Neuronal stem cell (in vitro differentiated cells): ENCODE data around the gene COX5A.

Experiments
- DNase-seq: peaks from one replicate; pipeline ENCODE4 v3.0.0-alpha.2; 2013; ENCODE audit warnings: low spot score
- H2AFZ ChIP-seq: one replicate; pipeline ENCODE4 v1.6.1; 2013; ENCODE audit warnings: mild to moderate bottlenecking, low read length, inconsistent platforms
- H2AK5ac ChIP-seq: 2 replicates; pipeline ENCODE4 v1.6.1; 2013; ENCODE audit warnings: low read depth, mild to moderate bottlenecking, inconsistent platforms, low read length, moderate library complexity, mixed read lengths
- H2BK120ac ChIP-seq: 2 replicates; pipeline ENCODE4 v1.6.1; 2013; ENCODE audit warnings: low read depth, mild to moderate bottlenecking, inconsistent platforms, low read length, moderate library complexity, mixed read lengths
- H2BK12ac ChIP-seq: one replicate; pipeline ENCODE4 v1.6.1; 2013; ENCODE audit warnings: low read length, inconsistent platforms
- H2BK15ac ChIP-seq: 2 replicates; pipeline ENCODE4 v1.6.1; 2013; ENCODE audit warnings: mild to moderate bottlenecking, low read length, inconsistent platforms, mixed read lengths
- H2BK5ac ChIP-seq: one replicate; pipeline ENCODE4 v1.6.1; 2013; ENCODE audit warnings: inconsistent platforms, mild to moderate bottlenecking, low read length, moderate library complexity
- H3K14ac ChIP-seq: one replicate; pipeline ENCODE4 v1.6.1; 2013; ENCODE audit warnings: low read length, inconsistent platforms
- H3K18ac ChIP-seq: 2 replicates; pipeline ENCODE4 v1.6.1; 2013; ENCODE audit warnings: low read length, inconsistent platforms
- H3K23ac ChIP-seq: 2 replicates; pipeline ENCODE4 v1.6.1; 2013; ENCODE audit warnings: low read depth, mild to moderate bottlenecking, mixed read lengths, low read length, inconsistent platforms; ENCODE audit not compliant: poor library complexity
- H3K27ac ChIP-seq: replicated peaks from 3 replicates; pipeline ENCODE4 v1.5.1; 2013; ENCODE audit warnings: low read length, inconsistent platforms
- H3K27me3 ChIP-seq, 3 experiments: 2 replicates each; pipeline ENCODE4 v1.6.1; 2013; ENCODE audit warnings: low read length in 3 of 3, mild to moderate bottlenecking in 2 of 3, inconsistent platforms in 1 of 3, low read depth in 1 of 3, mixed read lengths in 1 of 3, moderate library complexity in 1 of 3; ENCODE audit not compliant: control insufficient read depth in 3 of 3, insufficient read depth in 3 of 3
- H3K36me3 ChIP-seq, 2 donors: replicated peaks in 1 of 2; 2 replicates each; pipeline ENCODE4 v1.6.1; 2013; ENCODE audit warnings: low read length in 2 of 2; ENCODE audit not compliant: control insufficient read depth in 2 of 2, insufficient read depth in 2 of 2
- H3K4ac ChIP-seq: 2 replicates; pipeline ENCODE4 v1.6.1; 2013; ENCODE audit warnings: inconsistent platforms, mild to moderate bottlenecking, low read length, moderate library complexity
- H3K4me1 ChIP-seq, 2 donors: 1 replicate in 1 of 2; 2 replicates in 1 of 2; pipeline ENCODE4 v1.6.1; 2013; ENCODE audit warnings: low read length in 2 of 2, low read depth in 1 of 2; ENCODE audit not compliant: control insufficient read depth in 2 of 2, insufficient read depth in 1 of 2
- H3K4me2 ChIP-seq: one replicate; pipeline ENCODE4 v1.6.1; 2013; ENCODE audit warnings: mild to moderate bottlenecking, low read length, inconsistent platforms; ENCODE audit not compliant: insufficient read depth, poor library complexity, severe bottlenecking
- H3K4me3 ChIP-seq, 2 donors: 2 replicates each; pipeline ENCODE4 v1.5.1; 2013; ENCODE audit warnings: low read length in 2 of 2, mild to moderate bottlenecking in 2 of 2, inconsistent platforms in 1 of 2, moderate library complexity in 1 of 2
- H3K79me1 ChIP-seq: one replicate; pipeline ENCODE4 v1.6.1; 2013; ENCODE audit warnings: low read depth, mild to moderate bottlenecking, inconsistent platforms, low read length, moderate library complexity
- H3K9ac ChIP-seq: one replicate; pipeline ENCODE4 v1.6.1; 2013; ENCODE audit warnings: mild to moderate bottlenecking, low read depth, low read length, inconsistent platforms; ENCODE audit not compliant: poor library complexity
- H3K9me3 ChIP-seq, 2 donors: replicated peaks in 1 of 2; 2 replicates each; pipeline versions ENCODE3 to v1.6.1; 2013; ENCODE audit warnings: low read length in 2 of 2, mild to moderate bottlenecking in 2 of 2, inconsistent platforms in 1 of 2, low read depth in 1 of 2, mixed read lengths in 1 of 2, moderate library complexity in 1 of 2; ENCODE audit not compliant: control insufficient read depth in 2 of 2, insufficient read depth in 1 of 2
- H4K8ac ChIP-seq: one replicate; pipeline ENCODE4 v1.6.1; 2013; ENCODE audit warnings: low read depth, mild to moderate bottlenecking, inconsistent platforms, low read length, moderate library complexity
- H4K91ac ChIP-seq: one replicate; pipeline ENCODE4 v1.6.1; 2013; ENCODE audit warnings: low read length, low read depth, mild to moderate bottlenecking, inconsistent platforms; ENCODE audit not compliant: poor library complexity
- WGBS, 2 donors: extraction: QIAGEN DNeasy Blood & Tissue Kit; methylation state at CpG; one replicate each; pipeline ENCODE4 v1.1.7; 2013; ENCODE audit warnings: missing lambda C conversion rate in 2 of 2, mixed read lengths in 1 of 2; ENCODE audit not compliant: insufficient read length in 2 of 2, insufficient replicate concordance in 1 of 2; ENCODE audit errors: extremely low coverage in 2 of 2; 5-methylcytosine and 5-hydroxymethylcytosine counted together

Gene COX5A

DNA sequence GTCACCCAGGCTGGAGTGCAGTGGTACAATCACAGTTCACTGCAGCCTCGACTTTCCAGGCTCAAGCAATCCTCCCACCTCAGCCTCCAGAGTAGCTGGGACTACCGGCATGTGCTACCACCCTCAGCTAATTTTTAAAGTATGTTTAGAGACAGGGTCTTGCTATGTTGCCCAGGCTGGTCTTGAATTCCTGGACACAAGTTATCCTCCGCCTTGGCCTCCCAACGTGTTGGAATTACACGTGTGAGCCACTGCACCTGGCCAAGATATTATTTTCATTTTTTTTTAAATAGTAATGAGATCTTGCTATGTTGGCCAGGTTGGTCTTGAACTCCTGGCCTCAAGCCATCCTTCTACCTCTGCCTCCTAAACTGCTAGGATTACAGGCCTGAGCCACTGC, 52.4 kb downstream of the COX5A start:
- Histone ChIP-seq H3K4me3 (no peak overlapping the region), H3K4me2 (no peak overlapping the region), H2BK15ac (no peak overlapping the region), H3K36me3 (no peaks in the 10 kb centered on the region), H3K27me3 (no peaks in the 10 kb centered on the region), H3K14ac (no peak overlapping the region), H3K9ac (no peak overlapping the region), H2BK12ac (no peak overlapping the region), H2AK5ac (no peak overlapping the region), H4K91ac (no peak overlapping the region), H2AFZ (no peak overlapping the region), H2BK120ac (no peak overlapping the region), H2BK5ac (no peak overlapping the region), H3K4me1 (peaks cover 7% of the 10 kb centered on the region in 2 donors), H4K8ac (no peak overlapping the region), H3K27ac (no peak overlapping the region), H3K79me1 (no peaks in the 10 kb centered on the region), H3K9me3 (peaks cover 6 to 11% of the 10 kb centered on the region in 2 donors), H3K23ac (no peak overlapping the region), H3K4ac (no peak overlapping the region), H3K18ac (no peak overlapping the region)
- WGBS, 2 donors, result no CpG with 5 or more reads among the region's 5 CpGs
- no peak for DNase-seq

DNA sequence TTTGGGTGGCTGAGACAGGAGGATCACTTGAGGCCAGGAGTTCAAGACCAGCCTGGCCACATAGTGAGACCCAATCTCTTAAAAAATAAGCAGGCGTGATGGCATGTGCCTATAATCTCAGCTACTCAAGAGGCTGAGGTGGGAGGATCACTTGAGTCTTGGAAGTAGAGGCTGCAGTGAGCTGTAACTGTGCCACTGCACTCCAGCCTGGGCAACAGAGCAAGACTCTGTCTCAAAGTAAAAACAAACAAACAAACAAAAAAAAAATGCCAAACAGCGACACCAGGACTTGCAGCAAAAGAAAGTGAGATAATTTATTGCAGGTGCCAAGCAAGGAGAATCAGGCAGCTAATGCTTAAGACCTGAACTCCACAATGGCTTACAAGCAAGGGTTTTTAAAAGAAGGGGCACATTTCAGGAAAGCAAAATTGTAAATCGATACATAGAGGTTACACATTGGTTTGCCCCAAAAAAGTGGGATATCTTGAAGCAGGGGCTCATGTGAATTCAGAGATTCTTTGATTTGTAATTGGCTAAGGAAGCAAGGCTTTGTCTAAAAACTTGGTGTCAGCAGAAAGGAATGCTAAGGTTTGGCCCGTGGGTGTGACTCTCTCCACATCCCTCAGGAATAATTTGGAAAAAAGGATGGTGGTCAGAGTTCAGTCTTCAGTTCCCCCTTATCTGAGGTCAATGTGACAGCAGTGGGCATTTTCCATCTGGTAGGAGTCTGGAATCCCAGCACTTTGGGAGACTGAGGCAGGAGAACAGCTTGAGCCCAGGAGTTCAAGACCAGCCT, 53.2 kb downstream of the COX5A start:
- DNase-seq, result no peak
- no peak overlapping the region for H3K4ac ChIP-seq
- H3K4me2 ChIP-seq, result no peak overlapping the region

DNA sequence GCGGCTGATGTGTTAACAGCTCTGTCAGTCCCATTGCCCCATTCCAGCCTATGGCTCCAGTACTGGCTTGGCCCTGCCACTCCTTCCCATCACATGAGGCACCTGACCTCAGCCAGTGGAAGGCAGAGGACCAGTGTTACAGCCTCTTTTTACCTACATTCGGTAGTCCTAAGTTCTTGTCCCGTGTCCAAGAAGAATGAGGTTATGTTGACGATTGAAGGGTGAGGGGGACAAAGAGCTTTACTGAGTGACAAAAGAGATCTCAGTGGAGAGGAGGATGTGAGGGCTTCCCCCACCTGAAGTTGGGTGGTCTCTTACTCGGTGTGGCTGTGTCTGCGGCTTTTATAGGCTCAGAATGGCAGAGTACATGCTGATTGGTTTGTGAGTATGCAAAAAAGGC, 55.3 kb downstream of the COX5A start:
- no peaks in the 10 kb centered on the region for H3K27me3 ChIP-seq
- no peak overlapping the region for H3K27ac ChIP-seq
- no peak overlapping the region for H2BK5ac ChIP-seq
- H3K9ac ChIP-seq, result no peak overlapping the region
- no peaks in the 10 kb centered on the region for H3K36me3 ChIP-seq
- H3K14ac ChIP-seq, result no peak overlapping the region
- no peak overlapping the region for H2AK5ac ChIP-seq
- H3K4me3 ChIP-seq, result no peak overlapping the region
- no peaks in the 10 kb centered on the region for H3K79me1 ChIP-seq
- H3K4ac ChIP-seq, result no peak overlapping the region
- no peak overlapping the region for H2AFZ ChIP-seq
- H3K4me2 ChIP-seq, result no peak overlapping the region
- H2BK12ac ChIP-seq, result no peak overlapping the region
- H2BK15ac ChIP-seq, result peak overlapping the region; percentile 58
- H3K23ac ChIP-seq, result no peak overlapping the region
- no CpG with 5 or more reads among the region's 6 CpGs for WGBS, 2 donors
- no peak overlapping the region for H2BK120ac ChIP-seq
- H4K8ac ChIP-seq, result no peak overlapping the region
- H3K4me1 ChIP-seq, result no peaks in the 10 kb centered on the region
- no peak for DNase-seq
- H3K9me3 ChIP-seq, result peaks cover 6 to 11% of the 10 kb centered on the region in 2 donors
- H4K91ac ChIP-seq, result peak overlapping the region; percentile 24
- peak overlapping the region; percentile 41 for H3K18ac ChIP-seq

More for the DNA sequence above, 53.2 kb downstream of the COX5A start:
- Histone ChIP-seq H3K14ac (no peak overlapping the region), H3K79me1 (no peaks in the 10 kb centered on the region), H3K4me1 (peaks cover 6 to 7% of the 10 kb centered on the region in 2 donors), H2AFZ (no peak overlapping the region), H3K36me3 (no peaks in the 10 kb centered on the region), H3K27me3 (no peaks in the 10 kb centered on the region), H2BK15ac (no peak overlapping the region), H3K23ac (no peak overlapping the region), H2BK12ac (no peak overlapping the region), H3K18ac (no peak overlapping the region), H2AK5ac (no peak overlapping the region), H2BK120ac (no peak overlapping the region), H3K9me3 (peaks cover 6 to 11% of the 10 kb centered on the region in 2 donors), H4K91ac (no peak overlapping the region), H4K8ac (no peak overlapping the region), H3K4me3 (no peak overlapping the region), H2BK5ac (no peak overlapping the region), H3K27ac (no peak overlapping the region), H3K9ac (no peak overlapping the region)
- no CpG with 5 or more reads among the region's 4 CpGs for WGBS, 2 donors

DNA sequence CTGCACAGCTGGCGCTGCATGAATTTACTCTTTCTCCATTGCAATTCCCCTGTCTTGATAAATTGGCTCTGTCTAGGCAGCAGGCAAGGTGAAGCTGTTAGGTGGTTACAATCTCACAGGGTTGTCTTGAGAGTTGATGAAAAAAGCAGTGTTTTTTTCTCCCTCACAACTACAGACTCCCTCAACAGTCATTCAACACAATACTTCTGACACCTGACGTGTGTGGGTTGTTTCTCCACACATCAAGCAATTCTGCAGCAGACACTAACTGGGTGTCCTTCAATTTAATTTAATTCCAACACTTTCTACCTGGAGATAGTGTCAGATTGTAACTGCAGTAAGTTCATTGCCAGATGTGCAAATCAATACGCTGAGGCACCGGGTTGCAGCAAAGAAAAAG, 59.6 kb downstream of the COX5A start:
- Histone ChIP-seq H3K14ac (no peak overlapping the region), H2BK12ac (no peak overlapping the region), H3K23ac (no peak overlapping the region), H3K9ac (no peak overlapping the region), H3K27me3 (peaks cover 0 to 6% (median 0%) of the 10 kb centered on the region in 3 experiments), H3K79me1 (no peaks in the 10 kb centered on the region), H4K91ac (no peak overlapping the region), H3K27ac (no peak overlapping the region), H2AK5ac (no peak overlapping the region), H3K4me3 (no peak overlapping the region), H3K4me2 (no peak overlapping the region), H3K4ac (no peak overlapping the region), H4K8ac (no peak overlapping the region), H2BK120ac (no peak overlapping the region), H2BK5ac (no peak overlapping the region), H3K36me3 (no peaks in the 10 kb centered on the region), H2AFZ (no peak overlapping the region), H3K4me1 (peaks cover 2 to 4% of the 10 kb centered on the region in 2 donors), H3K9me3 (peaks cover 7 to 11% of the 10 kb centered on the region in 2 donors), H3K18ac (no peak overlapping the region), H2BK15ac (no peak overlapping the region)
- DNase-seq, result no peak
- no CpG with 5 or more reads among the region's 4 CpGs for WGBS, 2 donors
